K562 (cell line): Measurements from ENCODE around the gene DENND10. TPM values are rescaled to one million over a fixed set of nuclear protein-coding genes. Genes with fewer than 3 reads are reported as not detected.

Experiments
- ASH1L ChIP-seq: fragments of 450-650 bp; IDR thresholded peaks from 2 replicates; pipeline ENCODE4 v1.6.1; 2018; ENCODE audit warnings: borderline replicate concordance, mild to moderate bottlenecking, low read depth; ENCODE audit not compliant: partially characterized antibody
- ELF1 ChIP-seq: fragments of 200-800 bp; sonication (Bioruptor generic); IDR thresholded peaks from 2 replicates; pipeline ENCODE4 v1.6.1; 2016; ENCODE audit warnings: missing genetic modification characterization, missing compliant biosample characterization
- ELF2 ChIP-seq: fragments of 250-450 bp; sonication (Bioruptor Pico); IDR thresholded peaks from 2 replicates; pipeline ENCODE4 v1.5.0; 2021; ENCODE audit warnings: mild to moderate bottlenecking
- FOXP1 ChIP-seq: sonication (generic); formaldehyde crosslinking; IDR thresholded peaks from 2 replicates; pipeline ENCODE4 v1.8.0; 2022; ENCODE audit warnings: mild to moderate bottlenecking, missing genetic modification reagents
- MYBL2 ChIP-seq, 2 experiments: fragments of 450-650 bp in 1 of 2; sonication (generic) in 1 of 2; formaldehyde crosslinking in 1 of 2; IDR thresholded peaks; 2 replicates each; pipeline versions ENCODE4 v1.6.1 to v1.8.1; 2017 to 2022; ENCODE audit warnings: borderline replicate concordance in 1 of 2, inconsistent platforms in 1 of 2, low read depth in 1 of 2, mild to moderate bottlenecking in 1 of 2, missing genetic modification reagents in 1 of 2, moderate library complexity in 1 of 2
- TAF9B ChIP-seq: fragments of 450-650 bp; IDR thresholded peaks from 2 replicates; pipeline ENCODE4 v1.6.1; 2018; ENCODE audit warnings: mild to moderate bottlenecking; ENCODE audit not compliant: partially characterized antibody
- ZKSCAN8 ChIP-seq: fragments of 200-800 bp; sonication (Bioruptor generic); IDR thresholded peaks from 2 replicates; pipeline ENCODE4 v1.6.1; 2016; ENCODE audit warnings: missing genetic modification characterization, missing compliant biosample characterization
- ZNF174 ChIP-seq: fragments of 250-450 bp; sonication (Bioruptor Pico); IDR thresholded peaks from 2 replicates; pipeline ENCODE4 v1.4.0; 2020; ENCODE audit warnings: mild to moderate bottlenecking
- ZNF347 ChIP-seq: fragments of 450-650 bp; formaldehyde crosslinking; IDR thresholded peaks from 2 replicates; pipeline ENCODE4 v1.4.0; 2020; ENCODE audit warnings: low read depth, mild to moderate bottlenecking, moderate library complexity
- ZNF431 ChIP-seq: sonication (generic); formaldehyde crosslinking; IDR thresholded peaks from 2 replicates; pipeline ENCODE4 v1.8.0; 2022; ENCODE audit warnings: mild to moderate bottlenecking, missing genetic modification reagents
- polyA plus RNA-seq, 8 experiments: library from polyadenylated mRNA; depleted of rRNA in 4 of 8; stranded (reverse) in 5 of 8; unstranded in 3 of 8; fragments of >200 nt; fragmentation: Nextera tagmentation in 2 of 8; fragmentation: Illumina TruSeq in 1 of 8; extraction: Ambion mirVana in 2 of 8; extraction: Trizol in 1 of 8; gene quantifications; 2 replicates each; pipeline versions ENCODE4 v1.2.1 to v1.2.3, GENCODE V29; 2011 to 2014; ENCODE audit warnings: inconsistent platforms in 1 of 8, missing spikeins in 1 of 8
- total RNA-seq, 7 experiments: library from RNA; depleted of rRNA in 6 of 7; stranded (reverse); fragments of >200 nt in 6 of 7; fragmentation: Illumina TruSeq in 2 of 7; extraction: Trizol in 2 of 7; gene quantifications; 2 replicates each; pipeline versions ENCODE4 v1.2.1 to v1.2.3, GENCODE V29; 2011 to 2021; ENCODE audit warnings: low replicate concordance in 1 of 7
- TF ChIP-seq, protein P1 (sequence below): conservative IDR thresholded peaks from 2 replicates; pipeline ENCODE4 v1.6.1; 2011; ENCODE audit warnings: low read depth, mild to moderate bottlenecking, low read length; ENCODE audit not compliant: control insufficient read depth
- TF ChIP-seq, protein P2 (sequence below): fragments of 200-800 bp; sonication (Bioruptor generic); IDR thresholded peaks from 2 replicates; pipeline ENCODE4 v1.6.1; 2017; ENCODE audit warnings: missing genetic modification characterization, missing compliant biosample characterization
- TF ChIP-seq, protein P3 (sequence below): fragments of 450-650 bp; IDR thresholded peaks from 2 replicates; pipeline ENCODE4 v1.6.1; 2016; ENCODE audit warnings: low read depth

The DENND10 gene
- total and polyA plus RNA-seq, 9 of the 15 experiments (the other 6 are each of a cell fraction or from before 2014, with no cell fraction given), result 9.4 to 20.0 (median 12.5) TPM

DNA sequence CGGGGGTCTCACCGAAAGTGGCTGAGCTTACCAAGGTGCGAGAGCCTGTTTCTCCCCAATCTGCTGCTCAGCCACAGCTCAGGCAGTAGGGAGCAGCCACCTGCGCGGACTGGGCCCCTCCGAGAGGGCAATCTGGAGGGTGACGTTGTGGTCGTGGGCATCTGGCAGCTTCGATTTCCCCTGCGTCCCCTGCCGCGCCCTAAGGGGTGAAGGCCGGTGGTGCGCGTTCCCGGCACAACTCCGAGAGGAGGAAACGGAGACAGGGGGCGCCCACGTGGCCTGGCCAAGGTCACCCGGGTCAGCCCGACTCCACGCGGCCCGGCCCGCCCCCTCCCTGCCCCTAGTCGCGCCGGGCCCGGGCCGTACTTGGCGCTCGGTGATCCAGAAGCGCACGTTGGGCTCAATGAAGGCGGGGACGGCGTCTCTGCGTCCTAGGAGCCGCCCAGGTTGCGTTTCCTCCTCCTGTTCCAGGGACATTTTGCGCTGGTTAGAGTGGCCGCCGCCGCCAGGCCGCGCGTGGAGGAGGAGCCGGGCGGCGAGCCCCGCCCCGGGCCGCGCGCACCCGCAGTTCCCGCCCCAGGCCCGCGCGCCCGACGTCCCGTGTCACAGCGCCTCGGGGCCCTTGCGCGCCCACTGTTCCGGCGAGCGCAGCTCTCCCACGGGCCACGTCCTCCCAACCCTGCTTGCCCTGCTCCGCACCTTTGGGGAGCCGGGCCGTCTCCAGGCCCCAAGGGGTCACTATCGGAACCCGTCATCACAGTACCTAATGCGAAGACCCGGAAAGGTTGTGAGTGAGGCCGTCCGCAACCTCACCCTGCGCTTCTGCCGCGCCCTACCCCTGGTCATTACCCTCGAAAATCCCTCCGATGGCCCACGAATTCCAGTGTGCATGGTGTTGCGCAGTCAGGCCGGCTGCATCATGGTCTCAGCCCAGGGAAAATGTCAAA lies 61.5 kb downstream of the DENND10 start, which contains the start of gene SFXN4 (continued):
- TF ChIP-seq TAF9B (no peak), MYBL2 (IDR thresholded peaks at IDR 0.05; ENCODE audit: low read depth) (no peak), MYBL2 (CRISPR knock-in tag; IDR thresholded peaks at IDR 0.05; ENCODE audit: borderline replicate concordance) (no peak), ZKSCAN8 (CRISPR knock-in tag) (no peak), ZNF347 (CRISPR knock-in tag) (no peak), ASH1L (no peak), ZNF174 (no peak), ELF2 (no peak), ELF1 (tag) (peak; percentile 51; the same call in 1 of the 2 replicates), FOXP1 (no peak), ZNF431 (CRISPR knock-in tag) (no peak)
- TF ChIP-seq, protein P1, sequence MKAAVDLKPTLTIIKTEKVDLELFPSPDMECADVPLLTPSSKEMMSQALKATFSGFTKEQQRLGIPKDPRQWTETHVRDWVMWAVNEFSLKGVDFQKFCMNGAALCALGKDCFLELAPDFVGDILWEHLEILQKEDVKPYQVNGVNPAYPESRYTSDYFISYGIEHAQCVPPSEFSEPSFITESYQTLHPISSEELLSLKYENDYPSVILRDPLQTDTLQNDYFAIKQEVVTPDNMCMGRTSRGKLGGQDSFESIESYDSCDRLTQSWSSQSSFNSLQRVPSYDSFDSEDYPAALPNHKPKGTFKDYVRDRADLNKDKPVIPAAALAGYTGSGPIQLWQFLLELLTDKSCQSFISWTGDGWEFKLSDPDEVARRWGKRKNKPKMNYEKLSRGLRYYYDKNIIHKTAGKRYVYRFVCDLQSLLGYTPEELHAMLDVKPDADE, result no peak
- TF ChIP-seq, protein P2, sequence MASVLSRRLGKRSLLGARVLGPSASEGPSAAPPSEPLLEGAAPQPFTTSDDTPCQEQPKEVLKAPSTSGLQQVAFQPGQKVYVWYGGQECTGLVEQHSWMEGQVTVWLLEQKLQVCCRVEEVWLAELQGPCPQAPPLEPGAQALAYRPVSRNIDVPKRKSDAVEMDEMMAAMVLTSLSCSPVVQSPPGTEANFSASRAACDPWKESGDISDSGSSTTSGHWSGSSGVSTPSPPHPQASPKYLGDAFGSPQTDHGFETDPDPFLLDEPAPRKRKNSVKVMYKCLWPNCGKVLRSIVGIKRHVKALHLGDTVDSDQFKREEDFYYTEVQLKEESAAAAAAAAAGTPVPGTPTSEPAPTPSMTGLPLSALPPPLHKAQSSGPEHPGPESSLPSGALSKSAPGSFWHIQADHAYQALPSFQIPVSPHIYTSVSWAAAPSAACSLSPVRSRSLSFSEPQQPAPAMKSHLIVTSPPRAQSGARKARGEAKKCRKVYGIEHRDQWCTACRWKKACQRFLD, result peak; percentile 88
- TF ChIP-seq, protein P3, sequence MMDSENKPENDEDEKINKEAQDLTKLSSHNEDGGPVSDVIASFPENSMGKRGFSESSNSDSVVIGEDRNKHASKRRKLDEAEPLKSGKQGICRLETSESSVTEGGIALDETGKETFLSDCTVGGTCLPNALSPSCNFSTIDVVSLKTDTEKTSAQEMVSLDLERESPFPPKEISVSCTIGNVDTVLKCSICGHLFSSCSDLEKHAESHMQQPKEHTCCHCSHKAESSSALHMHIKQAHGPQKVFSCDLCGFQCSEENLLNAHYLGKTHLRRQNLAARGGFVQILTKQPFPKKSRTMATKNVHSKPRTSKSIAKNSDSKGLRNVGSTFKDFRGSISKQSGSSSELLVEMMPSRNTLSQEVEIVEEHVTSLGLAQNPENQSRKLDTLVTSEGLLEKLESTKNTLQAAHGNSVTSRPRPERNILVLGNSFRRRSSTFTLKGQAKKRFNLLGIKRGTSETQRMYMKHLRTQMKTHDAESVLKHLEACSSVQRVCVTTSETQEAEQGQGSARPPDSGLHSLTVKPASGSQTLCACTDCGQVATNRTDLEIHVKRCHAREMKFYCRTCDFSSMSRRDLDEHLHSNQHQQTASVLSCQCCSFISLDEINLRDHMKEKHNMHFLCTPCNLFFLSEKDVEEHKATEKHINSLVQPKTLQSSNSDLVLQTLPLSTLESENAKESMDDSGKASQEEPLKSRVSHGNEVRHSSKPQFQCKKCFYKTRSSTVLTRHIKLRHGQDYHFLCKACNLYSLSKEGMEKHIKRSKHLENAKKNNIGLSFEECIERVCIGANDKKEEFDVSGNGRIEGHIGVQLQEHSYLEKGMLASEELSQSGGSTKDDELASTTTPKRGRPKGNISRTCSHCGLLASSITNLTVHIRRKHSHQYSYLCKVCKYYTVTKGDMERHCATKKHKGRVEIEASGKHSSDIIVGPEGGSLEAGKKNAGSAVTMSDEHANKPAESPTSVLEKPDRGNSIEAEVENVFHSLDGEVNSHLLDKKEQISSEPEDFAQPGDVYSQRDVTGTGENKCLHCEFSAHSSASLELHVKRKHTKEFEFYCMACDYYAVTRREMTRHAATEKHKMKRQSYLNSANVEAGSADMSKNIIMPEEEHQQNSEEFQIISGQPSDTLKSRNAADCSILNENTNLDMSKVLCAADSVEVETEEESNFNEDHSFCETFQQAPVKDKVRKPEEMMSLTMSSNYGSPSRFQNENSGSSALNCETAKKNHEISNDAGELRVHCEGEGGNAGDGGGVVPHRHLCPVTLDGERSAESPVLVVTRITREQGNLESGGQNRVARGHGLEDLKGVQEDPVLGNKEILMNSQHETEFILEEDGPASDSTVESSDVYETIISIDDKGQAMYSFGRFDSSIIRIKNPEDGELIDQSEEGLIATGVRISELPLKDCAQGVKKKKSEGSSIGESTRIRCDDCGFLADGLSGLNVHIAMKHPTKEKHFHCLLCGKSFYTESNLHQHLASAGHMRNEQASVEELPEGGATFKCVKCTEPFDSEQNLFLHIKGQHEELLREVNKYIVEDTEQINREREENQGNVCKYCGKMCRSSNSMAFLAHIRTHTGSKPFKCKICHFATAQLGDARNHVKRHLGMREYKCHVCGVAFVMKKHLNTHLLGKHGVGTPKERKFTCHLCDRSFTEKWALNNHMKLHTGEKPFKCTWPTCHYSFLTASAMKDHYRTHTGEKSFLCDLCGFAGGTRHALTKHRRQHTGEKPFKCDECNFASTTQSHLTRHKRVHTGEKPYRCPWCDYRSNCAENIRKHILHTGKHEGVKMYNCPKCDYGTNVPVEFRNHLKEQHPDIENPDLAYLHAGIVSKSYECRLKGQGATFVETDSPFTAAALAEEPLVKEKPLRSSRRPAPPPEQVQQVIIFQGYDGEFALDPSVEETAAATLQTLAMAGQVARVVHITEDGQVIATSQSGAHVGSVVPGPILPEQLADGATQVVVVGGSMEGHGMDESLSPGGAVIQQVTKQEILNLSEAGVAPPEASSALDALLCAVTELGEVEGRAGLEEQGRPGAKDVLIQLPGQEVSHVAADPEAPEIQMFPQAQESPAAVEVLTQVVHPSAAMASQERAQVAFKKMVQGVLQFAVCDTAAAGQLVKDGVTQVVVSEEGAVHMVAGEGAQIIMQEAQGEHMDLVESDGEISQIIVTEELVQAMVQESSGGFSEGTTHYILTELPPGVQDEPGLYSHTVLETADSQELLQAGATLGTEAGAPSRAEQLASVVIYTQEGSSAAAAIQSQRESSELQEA, result no peak
